GM23338 (cell line): ENCODE results near the gene NKD1.

Experiments used
- CTCF ChIP-seq, 2 experiments: fragments of 200-600 bp in 1 of 2; sonication (generic) in 1 of 2; conservative IDR thresholded peaks; 2 replicates each; pipeline versions ENCODE4 v1.5.1 to v1.6.1; 2016 to 2017; ENCODE audit warnings: antibody characterized with exemption in 2 of 2, low read depth in 2 of 2, mild to moderate bottlenecking in 2 of 2, moderate library complexity in 1 of 2
- EZH2 ChIP-seq: fragments of 200-600 bp; sonication (generic); IDR thresholded peaks from one replicate; pipeline ENCODE4 v1.8.0; 2017; ENCODE audit warnings: antibody characterized with exemption, mild to moderate bottlenecking, low read depth; ENCODE audit not compliant: unreplicated experiment
- EZH2phosphoT487 ChIP-seq: fragments of 200-600 bp; sonication (generic); IDR thresholded peaks from one replicate; pipeline ENCODE4 v1.8.1; 2018; ENCODE audit warnings: antibody characterized with exemption; ENCODE audit not compliant: unreplicated experiment
- POLR2AphosphoS5 ChIP-seq: IDR thresholded peaks from 2 replicates; pipeline ENCODE4 v1.6.1; 2016; ENCODE audit warnings: antibody characterized with exemption, low read depth
- REST ChIP-seq: IDR thresholded peaks from one replicate; pipeline ENCODE4 v1.6.1; 2018; ENCODE audit warnings: antibody characterized with exemption; ENCODE audit not compliant: unreplicated experiment

GRCh38 chr16:50538411-50539052 is 9.7 kb upstream of the NKD1 start:
- no peak for TF ChIP-seq POLR2AphosphoS5
- no peak for TF ChIP-seq CTCF (conservative IDR thresholded peaks at IDR 0.05; ENCODE audit: low read depth in 2 of 2)
- no peak for TF ChIP-seq EZH2
- TF ChIP-seq EZH2phosphoT487: no peak
- no peak for TF ChIP-seq REST
